Activated CD4-positive, alpha-beta T cell treated with anti-CD3 and anti-CD28 coated beads, Interleukin-10, Interleukin-2, amounts not matched to agents 100 ng/mL and 50 ng/mL, durations not matched to agents 16 hours and 8 hours (primary cell): ENCODE data around the gene ACAP3.

Experiments
- DNase-seq: peaks from one replicate; pipeline ENCODE4 v3.0.0-alpha.2; 2020

ACAP3 gene

GRCh38 chr1:1307923-1308755 is at the start of gene ACAP3, which contains the start of gene PUSL1:
TSS of gene ACAP3 (minus strand) at chr1:1307930. CDS start at chr1:1307815, 115 bp downstream.
TSS of gene PUSL1 (plus strand) at chr1:1308597. CDS start at chr1:1308644, 47 bp downstream.
- DNase-seq: peak; percentile 92

DNA sequence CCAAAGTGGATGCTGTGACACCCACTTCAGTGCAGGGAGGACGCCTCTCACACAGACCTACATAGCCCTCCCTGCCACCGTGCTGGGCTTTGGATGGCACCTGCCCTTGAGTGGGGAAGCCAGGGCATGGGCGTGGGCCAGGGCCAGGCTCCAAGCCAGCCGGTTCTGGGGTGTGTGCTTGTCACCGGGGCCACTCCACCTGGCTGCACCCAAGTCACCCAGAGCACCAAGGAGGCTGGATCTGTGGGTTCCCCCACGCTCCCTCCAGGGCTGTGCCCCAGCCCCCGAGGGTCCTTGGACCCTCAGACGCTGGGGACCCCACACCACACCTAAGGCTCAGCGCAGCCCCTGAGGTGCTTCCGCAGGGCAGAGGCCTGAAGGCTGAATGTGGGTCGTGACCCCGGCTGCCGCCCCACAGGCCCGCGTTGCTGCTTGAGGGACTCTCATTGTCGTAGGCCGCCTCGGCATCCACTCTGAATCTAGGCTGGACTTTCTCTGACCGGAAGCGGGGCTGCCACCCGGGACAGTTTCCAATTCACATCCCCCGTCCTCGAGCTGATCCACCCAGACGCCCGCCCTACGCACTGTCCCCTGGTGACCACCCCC is 49.2 kb upstream of the ACAP3 start:
- no peak for DNase-seq

- DNase-seq: no peak
Measured at GRCh38 chr1:1356166-1356795, 48.6 kb upstream of the ACAP3 start.

DNA sequence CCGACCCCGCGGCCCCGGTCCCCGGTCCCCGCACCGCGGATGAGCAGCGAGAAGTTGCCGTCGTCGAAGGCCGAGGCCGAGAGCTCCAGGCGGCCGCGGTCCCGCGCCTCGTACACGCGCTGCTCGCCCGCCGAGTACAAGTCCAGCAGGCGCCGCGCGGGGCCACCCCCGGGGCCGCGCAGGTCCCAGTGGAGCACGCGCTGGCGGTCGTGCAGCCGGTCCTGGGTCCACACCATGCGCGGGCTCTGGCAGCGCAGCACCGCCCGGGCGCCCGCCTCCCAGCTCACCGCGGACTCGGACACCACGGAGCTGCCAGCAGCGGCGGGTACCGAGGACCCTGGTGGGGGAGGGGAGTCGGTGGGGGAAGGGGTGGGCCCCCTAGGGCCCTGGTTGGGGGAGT is 47.7 kb upstream of the ACAP3 start:
- DNase-seq: no peak

DNA sequence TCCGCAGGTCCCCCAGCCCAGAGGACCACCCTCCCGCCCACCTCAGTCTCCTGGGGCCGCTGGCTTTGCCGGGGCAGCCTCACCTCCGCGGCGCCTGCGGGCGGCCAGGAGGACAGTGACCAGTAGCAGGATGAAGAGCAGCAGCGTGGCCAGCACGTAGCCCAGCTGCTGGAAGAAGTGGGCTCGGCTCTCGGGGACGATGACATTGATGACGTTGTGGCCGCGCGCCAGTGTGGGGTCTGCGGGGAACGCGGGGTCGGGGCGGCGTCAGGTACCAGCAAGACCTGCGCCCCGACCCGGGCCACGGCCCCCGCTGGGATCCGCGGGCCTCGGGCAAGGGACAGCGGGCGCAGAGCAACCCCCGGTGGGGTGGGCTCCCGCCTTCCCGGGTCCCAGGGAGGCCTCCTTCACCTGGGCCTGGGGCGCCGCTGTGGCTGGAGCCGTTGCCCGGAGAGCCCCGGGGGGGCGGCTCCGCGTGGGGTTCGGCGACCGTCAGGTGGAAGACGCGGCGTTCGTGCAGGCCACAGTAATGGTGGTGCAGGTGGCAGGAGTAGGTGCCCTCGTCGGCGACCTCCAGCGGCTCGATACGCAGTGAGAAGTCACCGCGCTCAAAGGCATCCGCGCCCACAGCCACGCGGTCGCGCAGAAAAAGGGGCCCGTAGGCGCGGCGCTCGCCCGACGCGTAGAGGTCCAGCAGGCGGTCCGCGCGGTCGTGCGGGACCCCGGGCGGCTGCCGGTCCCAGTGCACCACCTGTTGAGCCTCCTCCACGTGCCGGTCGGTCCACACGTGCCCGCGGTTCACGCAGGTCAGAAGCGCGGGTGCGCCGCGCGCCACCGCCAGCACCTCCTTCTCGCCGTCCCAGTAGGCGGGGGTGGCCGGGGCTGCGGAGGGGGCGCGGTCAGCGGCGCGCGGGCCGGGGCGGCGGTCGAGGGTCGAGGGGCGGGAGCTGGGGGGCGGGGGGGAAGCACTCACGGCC is 46.8 kb upstream of the ACAP3 start:
- DNase-seq: no peak

GRCh38 chr1:1353389-1354151 is 45.8 kb upstream of the ACAP3 start:
- DNase-seq: no peak

- no peak for DNase-seq
Measured at GRCh38 chr1:1352786-1353388, 45.2 kb upstream of the ACAP3 start.

GRCh38 chr1:1351511-1352427 is 44.0 kb upstream of the ACAP3 start:
- no peak for DNase-seq

GRCh38 chr1:1349256-1350012 is 41.7 kb upstream of the ACAP3 start, which contains the start of gene DVL1:
TSS of gene DVL1 (minus strand) at chr1:1349418. CDS start at chr1:1349065, 353 bp downstream.
- peak; percentile 72 for DNase-seq

GRCh38 chr1:1348420-1349255 is 40.9 kb upstream of the ACAP3 start:
- no peak for DNase-seq

DNA sequence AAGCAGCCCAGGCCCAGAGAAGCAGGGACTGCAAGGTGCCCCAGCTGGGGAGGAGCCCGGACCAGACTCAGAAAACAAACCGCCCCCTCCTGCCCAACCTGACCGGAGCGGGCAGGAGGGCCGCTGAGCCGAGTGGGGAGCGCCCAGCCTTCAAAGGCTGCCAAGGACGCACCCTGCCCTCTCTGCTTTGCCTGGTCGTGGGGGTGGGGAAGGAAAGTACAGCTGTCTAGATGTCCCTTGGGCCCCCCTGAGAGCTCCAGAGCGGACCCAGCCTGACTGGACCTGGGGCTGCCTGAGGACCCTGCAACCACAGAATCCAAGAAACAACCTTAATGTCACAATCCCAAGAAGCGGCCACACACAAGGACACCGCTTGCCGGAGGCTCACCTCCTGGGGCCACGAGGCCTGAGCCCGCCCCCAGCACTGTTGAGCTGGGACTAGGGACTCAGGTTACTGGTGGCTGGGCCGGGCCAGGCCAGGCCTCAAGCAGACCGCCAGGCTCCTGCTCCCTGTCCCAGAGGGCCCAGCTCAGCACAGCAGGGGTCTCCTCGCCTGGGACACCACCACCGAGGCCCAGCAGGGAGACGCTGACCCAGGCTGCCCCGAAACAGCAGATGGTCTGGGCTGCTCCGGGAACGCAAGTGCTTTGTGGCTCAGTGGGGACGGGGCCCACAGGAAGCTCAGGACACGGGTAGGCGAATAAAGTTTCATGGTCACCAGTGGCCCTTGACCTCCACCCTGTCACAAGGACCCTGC is 40.1 kb upstream of the ACAP3 start:
- DNase-seq: no peak

- no peak for DNase-seq
Measured at GRCh38 chr1:1347026-1347595, 39.4 kb upstream of the ACAP3 start.

DNA sequence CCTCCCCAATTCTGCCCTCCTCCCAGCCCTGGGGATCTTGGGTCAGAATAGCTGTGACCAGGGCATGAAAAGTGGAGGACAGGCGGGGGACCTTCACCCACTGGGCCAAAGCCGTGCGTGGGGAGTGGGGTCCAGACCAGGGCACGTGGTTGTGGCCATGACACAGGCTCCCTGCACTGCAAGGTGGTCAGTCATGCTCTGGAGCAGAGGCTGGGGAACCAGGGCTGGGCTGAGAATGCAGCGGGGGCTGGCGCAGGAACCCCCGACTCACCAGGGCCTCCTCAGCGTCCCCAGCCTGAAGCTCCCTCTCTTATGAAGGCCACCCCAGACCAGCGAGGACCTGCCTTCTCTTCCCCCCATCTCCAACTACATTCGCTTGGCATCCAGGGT is 38.8 kb upstream of the ACAP3 start:
- no peak for DNase-seq

DNA sequence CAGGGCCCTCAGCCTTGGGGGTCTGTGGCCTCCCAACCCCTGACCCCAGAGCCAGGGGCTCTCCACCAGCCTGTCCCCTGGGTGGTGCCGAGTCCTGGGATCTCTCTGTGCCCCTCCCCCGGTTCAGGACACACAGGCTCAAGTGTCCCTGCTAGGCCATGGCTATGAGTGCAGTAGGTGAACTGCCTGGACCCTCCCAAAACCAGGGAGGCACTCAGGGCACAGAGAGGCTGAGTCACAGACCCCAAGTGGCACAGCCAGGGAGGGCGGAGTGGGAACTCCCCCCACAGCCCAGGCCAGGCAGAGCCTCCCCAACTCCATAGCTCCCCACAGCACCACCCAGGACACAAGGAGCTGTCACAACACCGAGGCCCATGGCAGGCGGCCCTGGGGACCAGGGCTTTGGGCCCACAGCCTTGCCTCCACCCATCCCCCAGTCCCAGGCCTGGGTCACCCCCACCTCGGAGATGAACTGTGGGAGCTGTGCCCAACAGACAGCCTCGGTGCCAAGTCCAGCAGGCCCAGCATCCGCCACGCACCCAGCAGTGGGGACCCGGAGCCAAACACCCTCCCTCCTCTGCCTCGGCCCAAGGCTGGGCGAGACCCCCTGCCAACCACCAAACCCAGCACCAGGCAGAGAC is 38.2 kb upstream of the ACAP3 start:
- DNase-seq: no peak

- DNase-seq: no peak
Measured at GRCh38 chr1:1345384-1345783, 37.7 kb upstream of the ACAP3 start.

- peak; percentile 72 for DNase-seq
Measured at GRCh38 chr1:1344655-1345361, 37.1 kb upstream of the ACAP3 start.
